Epithelial cell of proximal tubule (primary cell): ENCODE data around the gene VOPP1. TPM values are rescaled to one million over a fixed set of nuclear protein-coding genes. Genes with fewer than 3 reads are reported as not detected.

Experiments
- DNase-seq: peaks from one replicate; pipeline ENCODE4 v3.0.0-alpha.2; 2011; ENCODE audit warnings: low read depth
- H3K4me3 ChIP-seq: 2 replicates; pipeline ENCODE4 v1.5.1; 2011; ENCODE audit warnings: low read depth, mild to moderate bottlenecking, low read length
- CTCF ChIP-seq: conservative IDR thresholded peaks from 2 replicates; pipeline ENCODE4 v1.5.1; 2012; ENCODE audit warnings: low read depth, mild to moderate bottlenecking, low read length
- total RNA-seq: library from RNA; depleted of rRNA; stranded (reverse); fragments of >200 nt; gene quantifications from 2 replicates; pipeline ENCODE4 v1.2.3, GENCODE V29; 2015

VOPP1 gene
- total RNA-seq, 1 donor from 2014 or later = 98.3 TPM

DNA sequence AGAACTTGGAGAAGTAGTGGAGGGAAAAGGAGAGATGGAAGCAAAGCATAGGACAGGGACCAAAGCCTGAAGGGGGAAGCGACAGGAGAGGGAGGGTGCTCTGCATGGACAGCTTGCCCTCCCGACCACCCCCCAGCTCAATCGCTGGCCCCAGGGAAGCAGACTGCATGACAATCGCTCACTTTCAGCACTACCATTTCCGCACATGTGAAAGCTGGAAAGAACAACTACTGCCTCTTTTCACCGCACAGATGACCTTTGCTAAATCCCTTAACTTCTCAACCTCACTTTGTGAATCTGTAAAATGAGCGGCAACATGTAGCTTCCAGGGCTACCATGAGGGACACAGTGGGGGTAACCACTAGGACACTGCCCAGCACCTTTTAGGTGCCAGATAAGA lies 17.1 kb downstream of the VOPP1 start:
- DNase-seq = no peak
- no peak overlapping the region for H3K4me3 ChIP-seq
- no peak for TF ChIP-seq CTCF

DNA sequence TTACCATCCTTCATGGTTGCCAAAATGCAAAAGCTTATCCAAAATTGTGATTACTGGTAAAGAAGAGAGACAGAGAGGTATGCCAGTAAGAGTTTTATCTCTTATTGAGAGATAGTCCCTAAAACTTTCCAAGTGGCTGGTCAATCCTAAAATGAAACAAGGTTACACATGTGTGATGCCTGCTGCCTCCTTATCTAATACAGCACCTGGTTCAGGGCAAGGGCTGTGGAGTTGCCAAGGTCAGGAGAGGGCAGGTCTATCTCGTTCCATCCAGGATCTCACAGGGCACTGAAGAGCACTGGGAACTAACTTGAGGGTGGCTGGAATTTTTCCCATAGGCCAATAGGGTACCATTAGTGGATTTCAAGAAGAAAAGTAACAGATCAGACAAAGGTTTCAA lies 18.3 kb downstream of the VOPP1 start:
- no peak for TF ChIP-seq CTCF
- no peak for DNase-seq

DNA sequence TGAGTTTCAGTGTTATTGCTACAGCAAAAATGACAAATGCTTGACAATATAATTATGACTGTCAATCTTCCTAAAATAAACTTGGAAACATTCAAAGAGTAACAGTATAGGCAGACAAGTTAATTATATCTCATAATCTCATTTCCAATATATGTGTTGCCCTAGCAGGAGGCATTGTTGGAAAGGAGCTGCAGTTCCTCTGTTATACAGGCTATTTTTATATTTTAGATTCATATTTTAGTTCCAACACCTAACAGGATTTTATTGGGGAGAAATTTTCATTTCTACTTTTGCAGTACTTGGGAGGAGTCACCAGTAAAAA lies 19.3 kb downstream of the VOPP1 start:
- no peak for TF ChIP-seq CTCF
- DNase-seq = no peak
- H3K4me3 ChIP-seq = peak overlapping the region; percentile 8

More for the DNA sequence above, 18.3 kb downstream of the VOPP1 start:
- no peak overlapping the region for H3K4me3 ChIP-seq

- peak overlapping the region; percentile 34 for H3K4me3 ChIP-seq
Measured at GRCh38 chr7:55552320-55553023, 19.8 kb downstream of the VOPP1 start.

GRCh38 chr7:55550841-55551537 lies 21.3 kb downstream of the VOPP1 start:
- TF ChIP-seq CTCF = no peak
- no peak for DNase-seq
- H3K4me3 ChIP-seq = no peak overlapping the region

More at GRCh38 chr7:55552320-55553023, 19.8 kb downstream of the VOPP1 start:
- no peak for DNase-seq
- TF ChIP-seq CTCF = peak; percentile 6

GRCh38 chr7:55550010-55550663 lies 22.2 kb downstream of the VOPP1 start:
- H3K4me3 ChIP-seq = no peak overlapping the region
- DNase-seq = no peak
- TF ChIP-seq CTCF = peak; percentile 54
